Inflammatory macrophage (primary cell): Measurements from ENCODE around the gene OTOF.

Experiments
- DNase-seq, 2 donors: peaks; one replicate each; pipeline ENCODE4 v3.0.0-alpha.2; 2020 to 2022

OTOF gene

GRCh38 chr2:26464390-26465265, 13.3 kb downstream of the OTOF start:
- DNase-seq: no peak

GRCh38 chr2:26463244-26464192, 14.4 kb downstream of the OTOF start:
- DNase-seq: no peak

GRCh38 chr2:26462511-26463243, 15.2 kb downstream of the OTOF start:
- DNase-seq: peak; percentile 30 to 60

- no peak for DNase-seq
Observed at GRCh38 chr2:26462100-26462499, 15.8 kb downstream of the OTOF start.

GRCh38 chr2:26461601-26462023, 16.3 kb downstream of the OTOF start:
- no peak for DNase-seq

- DNase-seq: no peak
Observed at GRCh38 chr2:26460613-26461031, 17.3 kb downstream of the OTOF start.

GRCh38 chr2:26459991-26460612, 17.8 kb downstream of the OTOF start:
- DNase-seq: no peak

GRCh38 chr2:26458365-26459042, 19.4 kb downstream of the OTOF start:
- no peak for DNase-seq

GRCh38 chr2:26457695-26458364, 20.1 kb downstream of the OTOF start:
- no peak for DNase-seq

GRCh38 chr2:26457251-26457666, 20.7 kb downstream of the OTOF start:
- DNase-seq: no peak

- peak; percentile 46 to 72 for DNase-seq
Observed at GRCh38 chr2:26456440-26457250, 21.3 kb downstream of the OTOF start.

GRCh38 chr2:26455670-26456439, 22.1 kb downstream of the OTOF start:
- DNase-seq: peak; percentile 57 to 64

- no peak for DNase-seq
Observed at GRCh38 chr2:26455037-26455669, 22.8 kb downstream of the OTOF start.

- DNase-seq: no peak
Observed at GRCh38 chr2:26454561-26455001, 23.3 kb downstream of the OTOF start.

GRCh38 chr2:26453421-26454329, 24.2 kb downstream of the OTOF start:
- DNase-seq: no peak

- DNase-seq: no peak
Observed at GRCh38 chr2:26451700-26452099, 26.2 kb downstream of the OTOF start.

GRCh38 chr2:26450031-26450635, 27.8 kb downstream of the OTOF start:
- DNase-seq: no peak
